Eye (tissue), 1 donor: ENCODE data around the gene ADAM15.

Experiments
- DNase-seq: peaks from one replicate; pipeline ENCODE4 v3.0.0-alpha.2; 2015

The ADAM15 gene

DNA sequence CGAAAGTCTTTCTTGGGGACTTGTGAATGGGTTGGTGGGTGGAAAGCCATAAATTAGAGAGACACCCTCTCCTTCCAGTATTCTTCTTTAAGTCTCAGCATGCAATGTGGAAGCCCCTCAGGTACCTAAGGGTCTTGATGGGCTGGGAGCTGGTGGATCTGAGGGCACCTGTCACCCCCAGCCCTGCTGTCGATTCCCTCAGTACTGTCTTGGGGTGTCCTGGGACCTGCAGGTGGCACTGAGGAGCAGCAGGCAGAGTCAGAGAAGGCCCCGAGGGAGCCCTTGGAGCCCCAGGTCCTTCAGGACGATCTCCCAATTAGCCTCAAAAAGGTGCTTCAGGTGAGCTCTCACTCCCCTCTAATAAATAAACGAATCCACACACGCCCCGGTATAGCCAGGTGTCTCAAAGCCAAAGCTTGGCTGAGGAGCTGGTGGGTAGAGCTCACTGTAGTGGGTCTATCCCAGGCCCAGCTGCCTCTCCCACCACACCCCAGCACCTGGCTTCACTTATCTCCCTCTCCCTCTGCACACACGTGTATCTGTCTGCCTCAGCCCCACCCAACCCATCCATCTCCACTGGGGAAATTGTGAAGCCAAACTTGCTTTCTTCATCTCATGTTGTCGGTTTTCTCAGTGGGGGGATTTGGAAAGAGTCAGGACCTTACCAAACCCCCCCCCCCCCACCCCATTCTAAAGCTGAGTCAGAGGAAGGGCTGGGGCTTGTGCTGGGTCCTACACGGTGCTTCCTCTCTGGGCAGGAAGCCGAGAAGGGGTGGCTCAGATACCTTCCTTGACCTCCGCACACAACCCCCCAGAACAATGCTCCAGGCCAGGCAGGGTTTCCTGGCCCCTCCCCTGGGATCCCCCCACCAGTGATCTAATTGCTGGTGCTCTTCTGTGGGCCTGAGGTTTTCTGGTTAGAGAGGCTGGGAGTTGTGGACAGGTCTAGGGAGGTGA is 1.6 kb downstream of the ADAM15 start:
- no peak for DNase-seq

DNA sequence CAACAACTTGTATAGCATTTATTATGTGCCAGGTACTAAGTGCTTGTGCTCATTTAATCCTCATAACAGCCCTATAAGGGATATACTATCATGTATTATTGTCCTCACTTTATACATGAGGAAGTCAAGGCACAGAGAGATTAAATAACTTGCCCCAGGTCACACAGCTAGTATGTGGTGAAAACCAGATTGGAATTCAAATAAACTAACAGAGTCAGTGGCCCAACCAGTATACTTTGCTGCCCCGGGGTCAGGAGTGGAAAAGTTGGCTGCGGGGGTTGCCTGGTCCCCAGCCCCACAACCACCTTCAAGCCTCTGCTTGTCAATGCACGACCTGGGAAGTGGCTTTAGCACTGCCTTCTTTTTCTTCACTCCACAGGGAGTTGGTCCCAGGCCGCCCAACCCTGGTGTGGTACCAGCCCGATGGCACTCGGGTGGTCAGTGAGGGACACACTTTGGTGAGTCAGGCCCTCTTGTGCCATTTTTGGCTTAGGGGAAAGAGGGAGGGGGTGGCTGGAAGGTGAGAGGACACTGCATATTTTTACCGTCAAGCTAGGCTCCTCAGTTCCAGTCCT is 2.5 kb downstream of the ADAM15 start:
- DNase-seq = no peak

DNA sequence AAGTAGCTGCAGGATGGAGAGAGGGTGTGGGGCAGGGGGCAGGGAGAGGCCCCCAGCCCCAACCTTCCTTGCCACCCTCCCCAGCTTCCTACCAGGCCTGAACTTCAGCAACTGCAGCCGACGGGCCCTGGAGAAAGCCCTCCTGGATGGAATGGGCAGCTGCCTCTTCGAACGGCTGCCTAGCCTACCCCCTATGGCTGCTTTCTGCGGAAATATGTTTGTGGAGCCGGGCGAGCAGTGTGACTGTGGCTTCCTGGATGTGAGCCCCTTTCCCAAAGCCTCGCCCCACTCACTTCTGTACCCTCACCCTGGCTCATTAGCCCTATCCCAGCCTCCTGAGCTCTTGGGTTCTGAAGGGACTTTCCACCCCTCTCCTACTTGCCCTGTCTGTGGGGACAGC is 6.0 kb downstream of the ADAM15 start:
- no peak for DNase-seq

- no peak for DNase-seq
Measured at GRCh38 chr1:155057788-155058211, 6.7 kb downstream of the ADAM15 start.

- DNase-seq = no peak
Measured at GRCh38 chr1:155060736-155061135, 9.6 kb downstream of the ADAM15 start.

- peak; percentile 97 for DNase-seq
Measured at GRCh38 chr1:155061381-155062150, 10.4 kb downstream of the ADAM15 start.

GRCh38 chr1:155062151-155062686 is 11.1 kb downstream of the ADAM15 start:
- DNase-seq = peak; percentile 72

DNA sequence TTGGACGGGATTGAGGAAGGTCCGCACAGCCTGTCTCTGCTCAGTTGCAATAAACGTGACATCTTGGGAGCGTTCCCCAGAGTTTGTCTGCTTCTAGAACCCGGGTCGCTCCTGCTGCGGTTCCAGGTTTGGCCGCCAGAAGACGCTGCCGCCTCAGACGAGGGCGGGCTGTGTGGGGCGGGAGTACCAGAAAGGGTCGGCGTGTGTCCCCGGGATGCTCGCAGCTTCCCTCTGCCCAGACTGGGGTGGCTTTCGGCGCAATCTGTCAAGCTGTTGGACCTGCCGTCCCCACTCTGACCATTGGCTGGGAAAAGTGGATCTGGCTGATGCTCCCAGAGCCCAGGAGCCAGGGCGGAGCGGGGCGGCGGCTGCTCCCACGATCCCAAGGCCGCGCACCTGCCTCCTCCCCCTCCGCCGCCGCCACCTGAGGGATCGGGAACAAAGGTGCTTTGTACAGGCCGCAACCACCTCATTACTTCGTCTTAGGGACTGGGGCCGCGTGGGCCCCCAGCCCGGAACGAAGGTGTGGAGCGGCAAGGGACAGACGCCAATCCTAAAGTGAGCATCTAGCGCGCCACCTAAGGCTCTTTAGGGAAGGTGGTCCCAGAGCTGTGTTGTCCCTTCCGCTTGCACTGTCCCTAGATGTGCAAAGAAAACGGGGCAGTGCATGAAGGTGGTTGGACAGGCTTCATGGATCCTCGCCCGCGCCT is 11.7 kb downstream of the ADAM15 start:
- peak; percentile 91 for DNase-seq

- DNase-seq = peak; percentile 97
Measured at GRCh38 chr1:155063550-155064110, 12.5 kb downstream of the ADAM15 start, which contains the start of gene EFNA4. TSS of gene EFNA4 (plus strand) at chr1:155063740. CDS start at chr1:155063824, 84 bp downstream.

GRCh38 chr1:155064111-155064831 is 13.2 kb downstream of the ADAM15 start:
- peak; percentile 83 for DNase-seq

- no peak for DNase-seq
Measured at GRCh38 chr1:155064832-155065429, 13.8 kb downstream of the ADAM15 start.

DNA sequence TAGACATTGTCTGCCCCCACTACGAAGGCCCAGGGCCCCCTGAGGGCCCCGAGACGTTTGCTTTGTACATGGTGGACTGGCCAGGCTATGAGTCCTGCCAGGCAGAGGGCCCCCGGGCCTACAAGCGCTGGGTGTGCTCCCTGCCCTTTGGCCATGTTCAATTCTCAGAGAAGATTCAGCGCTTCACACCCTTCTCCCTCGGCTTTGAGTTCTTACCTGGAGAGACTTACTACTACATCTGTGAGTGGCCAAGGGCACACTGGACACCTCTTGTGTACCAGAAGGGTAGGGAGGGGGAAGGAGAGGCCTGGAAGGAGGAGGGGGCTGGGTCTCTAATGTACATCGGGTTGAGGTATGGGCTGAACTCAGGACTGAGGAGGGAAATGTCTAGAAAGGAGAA is 15.7 kb downstream of the ADAM15 start:
- DNase-seq = no peak

- DNase-seq = no peak
Measured at GRCh38 chr1:155068599-155068998, 17.5 kb downstream of the ADAM15 start.

DNA sequence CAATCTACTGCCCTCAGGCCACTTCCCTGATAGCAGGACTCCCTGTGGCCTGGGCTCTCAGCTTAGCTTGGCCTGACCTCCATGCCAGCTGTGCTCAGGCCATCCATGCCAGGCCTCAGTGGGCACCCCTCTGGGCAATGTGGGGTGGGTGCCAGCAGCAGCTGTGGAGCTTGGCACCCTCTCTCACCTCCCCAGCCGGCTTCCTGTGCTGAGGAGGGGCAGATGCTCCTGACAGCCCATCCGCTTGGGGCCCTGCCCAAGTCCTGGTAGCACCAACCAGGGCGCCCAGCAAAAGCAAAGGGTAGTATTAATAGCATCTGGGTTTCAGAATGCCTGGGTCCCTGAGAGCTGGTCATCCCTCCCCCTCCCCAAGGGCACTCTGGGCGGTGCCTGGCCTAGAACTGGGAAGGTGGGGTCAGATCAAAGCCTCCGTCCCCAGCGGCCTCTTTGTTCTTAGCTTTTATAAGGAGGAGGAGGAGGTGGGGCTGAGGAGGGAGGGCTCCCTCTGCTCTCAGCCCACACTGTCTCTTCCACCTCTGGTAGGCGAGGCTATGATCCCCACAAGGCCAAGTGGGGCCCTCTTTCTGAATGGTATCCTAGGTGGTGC is 18.5 kb downstream of the ADAM15 start:
- peak; percentile 70 for DNase-seq

GRCh38 chr1:155070158-155070621 is 19.1 kb downstream of the ADAM15 start:
- no peak for DNase-seq

DNA sequence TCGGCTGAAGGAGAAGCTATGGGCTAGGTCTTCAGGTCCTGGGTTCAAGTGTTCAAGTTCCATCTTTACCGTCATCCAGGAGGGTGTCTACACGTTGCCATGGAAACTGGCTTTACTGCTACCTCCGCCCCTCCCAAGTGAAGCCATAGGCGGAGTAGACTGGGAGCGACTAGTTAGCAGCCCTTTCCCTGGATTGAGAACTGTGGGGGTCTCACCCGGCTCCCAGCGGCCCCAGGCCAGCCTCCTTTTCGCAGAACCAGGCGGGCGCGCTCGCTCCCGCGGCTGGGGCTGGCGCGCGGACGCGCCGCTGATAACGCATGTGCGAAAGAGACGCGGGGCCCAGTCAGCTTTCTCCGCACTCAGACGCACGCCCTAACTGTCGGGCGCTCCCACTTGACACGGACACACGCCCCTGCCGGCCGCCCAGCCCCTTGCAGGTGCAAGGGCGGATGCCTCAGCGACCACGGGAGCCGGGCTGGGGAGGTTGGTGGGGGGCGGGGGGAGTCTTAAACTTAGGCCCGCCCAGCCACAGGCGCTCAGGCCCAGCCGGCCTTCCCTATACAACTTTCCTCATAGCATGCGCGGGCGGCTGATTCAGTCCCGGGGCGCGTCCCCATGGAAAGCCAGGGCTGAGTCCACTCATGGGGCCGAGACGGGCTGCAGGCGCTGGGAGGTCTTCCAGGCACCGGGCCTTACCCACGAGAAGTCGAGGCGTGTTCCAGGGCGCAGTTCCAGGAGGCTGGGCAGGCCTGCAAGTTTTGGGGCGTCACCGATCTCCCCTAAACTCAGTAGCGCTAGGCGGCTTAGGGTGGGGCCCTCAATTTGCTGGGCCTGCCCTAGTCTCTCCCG is 19.8 kb downstream of the ADAM15 start:
- peak; percentile 92 for DNase-seq

DNA sequence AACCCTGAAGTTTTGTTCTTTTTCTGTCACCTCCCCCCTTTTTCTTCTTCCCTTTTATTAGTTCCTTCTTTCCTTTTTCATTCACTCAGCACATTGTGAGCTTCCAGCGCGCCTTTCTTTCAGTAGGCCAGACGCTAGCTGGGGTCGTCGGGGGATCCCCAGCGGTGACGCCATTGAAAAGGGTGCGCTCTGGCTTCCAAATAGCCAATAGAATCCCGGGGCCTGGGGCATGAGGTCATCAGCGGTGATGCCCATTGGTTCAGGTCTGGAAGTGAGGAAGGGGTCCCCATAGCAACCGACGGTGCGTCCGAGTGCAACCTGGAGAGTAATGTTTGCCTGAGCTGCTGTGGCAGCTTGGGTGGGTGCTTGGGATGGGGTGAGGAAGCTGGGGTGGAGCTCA is 20.6 kb downstream of the ADAM15 start:
- peak; percentile 90 for DNase-seq

- no peak for DNase-seq
Measured at GRCh38 chr1:155072531-155073289, 21.6 kb downstream of the ADAM15 start.
